GM12892 (cell line): Measurements from ENCODE around the gene CRYBG1.
"Not testable (repeated sequence)": the region's sequence is repeated elsewhere in the genome, so short reads cannot be mapped to it uniquely, and the experiment has no call there.

Source experiments
- DNase-seq: peaks from one replicate; pipeline ENCODE4 v3.0.0; 2011; ENCODE audit not compliant: insufficient read length
- FAIRE-seq: peaks from 2 replicates; lab custom pipeline; 2011; peaks lifted over from hg19 to GRCh38; lab: Jason Lieb, UNC
- POLR2A ChIP-seq: IDR thresholded peaks from 2 replicates; pipeline ENCODE4 v1.6.1; 2011; ENCODE audit warnings: low read depth, low read length, control low read depth
- POLR2AphosphoS5 ChIP-seq: IDR thresholded peaks from 2 replicates; pipeline ENCODE4 v1.6.1; 2011; ENCODE audit warnings: low read depth, low read length, control low read depth
- TAF1 ChIP-seq: IDR thresholded peaks from 2 replicates; pipeline ENCODE4 v1.6.1; 2011; ENCODE audit warnings: low read depth, mild to moderate bottlenecking, control low read depth, low read length, borderline replicate concordance

CRYBG1 gene

DNA sequence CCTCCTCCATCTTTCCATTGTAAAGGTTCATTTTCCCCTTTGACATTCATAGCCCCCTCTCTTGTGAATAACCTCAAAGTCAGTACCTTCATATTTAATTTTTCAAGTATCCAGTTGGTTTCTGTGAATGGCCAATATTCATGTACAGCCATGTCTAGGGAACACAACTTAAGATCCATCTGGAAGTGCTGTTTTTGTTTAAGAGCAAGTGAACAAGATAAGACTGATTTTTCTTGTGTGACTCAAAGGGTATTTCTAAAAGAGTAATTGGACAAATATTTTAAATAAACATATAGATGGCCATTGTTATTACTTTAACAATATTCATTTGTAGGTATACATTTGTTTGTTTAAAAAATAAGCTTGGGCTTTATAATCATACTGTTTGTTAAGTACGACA lies 175.8 kb downstream of the CRYBG1 start:
- FAIRE-seq, result no peak
- TF ChIP-seq TAF1, result no peak
- TF ChIP-seq POLR2A, result no peak
- no peak for TF ChIP-seq POLR2AphosphoS5
- DNase-seq, result no peak

DNA sequence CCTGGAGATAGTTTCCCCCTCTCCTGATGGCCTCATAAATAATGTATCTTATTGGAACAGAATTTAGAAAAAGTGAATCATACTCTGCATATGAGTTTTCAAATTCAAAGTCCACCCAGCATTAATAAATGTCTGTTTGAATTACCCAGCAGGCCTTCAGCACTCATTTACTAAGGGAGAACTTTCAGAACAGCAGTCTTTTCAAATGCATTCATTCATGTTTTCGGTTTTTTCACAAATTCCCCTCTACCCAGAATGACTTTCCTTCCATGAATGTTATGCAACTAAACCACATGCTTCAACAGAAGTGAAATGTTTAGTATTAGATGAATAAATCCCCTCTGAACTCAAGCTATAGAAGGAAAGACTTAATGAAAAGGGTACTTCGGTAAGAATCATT lies 176.3 kb downstream of the CRYBG1 start:
- no peak for DNase-seq
- FAIRE-seq, result no peak
- no peak for TF ChIP-seq POLR2A
- no peak for TF ChIP-seq POLR2AphosphoS5
- TF ChIP-seq TAF1, result no peak

DNA sequence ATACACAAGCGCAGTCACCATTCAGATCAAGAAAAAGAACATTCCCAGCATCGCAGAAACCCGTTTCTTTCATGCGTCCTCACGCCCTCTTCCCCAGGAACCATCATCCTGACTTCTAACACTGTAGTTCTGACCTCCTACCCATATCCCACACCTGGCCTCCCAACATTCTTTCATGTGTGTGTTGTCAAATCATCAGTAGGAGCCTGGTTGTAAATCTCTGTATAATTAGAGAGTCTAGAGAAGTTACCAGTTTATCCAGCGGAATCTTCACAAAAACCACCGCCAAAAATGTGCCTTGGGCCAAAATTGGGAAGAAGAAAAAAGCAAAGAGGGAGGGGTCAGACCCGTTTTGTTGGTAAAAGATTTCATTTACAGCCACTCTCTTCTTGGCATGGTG lies 177.1 kb downstream of the CRYBG1 start:
- TF ChIP-seq POLR2A (no peak), TAF1 (no peak), POLR2AphosphoS5 (no peak)
- DNase-seq (no peak), FAIRE-seq (no peak)

DNA sequence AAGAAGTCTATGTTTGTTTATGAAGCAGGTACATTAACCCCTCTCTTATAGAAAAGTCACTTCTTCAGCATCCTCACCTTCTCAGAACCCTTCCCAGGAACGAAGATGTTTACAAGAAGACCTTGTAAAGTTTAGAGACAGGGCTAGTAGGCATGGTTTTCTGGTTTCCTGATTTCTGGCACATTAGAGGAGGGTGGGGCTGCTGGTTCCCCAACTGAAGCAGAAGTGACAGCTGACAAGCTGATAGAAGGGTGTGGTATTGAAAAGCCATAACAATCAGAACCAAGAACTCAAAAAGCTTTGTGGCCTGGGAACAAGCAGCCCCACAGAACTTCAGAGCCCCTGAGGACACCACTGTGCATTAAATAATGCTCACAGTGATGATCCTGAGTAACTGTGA lies 177.6 kb downstream of the CRYBG1 start:
- DNase-seq (no peak), FAIRE-seq (no peak)
- peak; percentile 15; the same call in 1 of the 2 replicates for TF ChIP-seq POLR2A
- TF ChIP-seq POLR2AphosphoS5, result no peak

DNA sequence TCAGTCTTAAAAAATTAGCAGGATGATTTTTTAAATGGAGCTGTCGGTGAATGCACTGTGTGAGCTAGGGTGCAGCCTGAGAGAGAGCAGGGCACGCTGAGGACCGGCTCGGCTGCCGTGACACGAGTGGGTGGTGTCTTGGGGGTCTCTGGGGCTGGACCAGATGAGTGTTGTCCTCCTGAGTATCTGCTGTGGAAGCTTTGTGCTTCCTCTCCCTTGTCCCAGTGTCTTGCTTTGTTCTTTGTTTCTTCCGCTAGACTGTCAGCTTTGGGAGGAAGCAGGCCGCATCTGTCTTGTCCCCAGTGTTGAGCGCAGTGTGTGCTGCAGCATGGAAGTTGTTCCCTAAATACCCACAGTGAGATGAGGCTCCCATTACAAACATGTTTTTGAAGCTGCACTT lies 179.4 kb downstream of the CRYBG1 start:
- FAIRE-seq (no peak), DNase-seq (no peak)
- no peak for TF ChIP-seq TAF1
- no peak for TF ChIP-seq POLR2AphosphoS5
- TF ChIP-seq POLR2A, result no peak

DNA sequence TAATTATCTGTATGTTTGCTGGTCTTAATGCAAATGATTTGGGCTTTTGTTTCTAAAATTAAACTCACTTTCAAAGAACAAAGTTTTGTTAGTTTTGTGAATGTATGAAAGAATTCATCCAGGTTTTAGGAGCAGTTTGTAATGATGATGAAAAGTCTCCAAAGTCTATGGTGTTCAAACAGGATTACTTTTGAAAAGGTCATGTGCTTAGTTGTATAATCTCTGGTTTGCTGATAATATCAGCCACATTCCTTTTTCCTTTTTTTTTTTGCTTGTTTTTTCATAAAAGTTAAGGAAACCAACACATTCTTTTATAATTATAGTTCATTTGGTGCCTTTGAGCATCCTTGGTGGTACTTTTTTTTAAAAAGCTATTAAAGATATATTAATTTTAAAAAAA lies 179.9 kb downstream of the CRYBG1 start:
- TF ChIP-seq POLR2A (no peak), POLR2AphosphoS5 (no peak), TAF1 (no peak)
- FAIRE-seq (no peak), DNase-seq (no peak)

DNA sequence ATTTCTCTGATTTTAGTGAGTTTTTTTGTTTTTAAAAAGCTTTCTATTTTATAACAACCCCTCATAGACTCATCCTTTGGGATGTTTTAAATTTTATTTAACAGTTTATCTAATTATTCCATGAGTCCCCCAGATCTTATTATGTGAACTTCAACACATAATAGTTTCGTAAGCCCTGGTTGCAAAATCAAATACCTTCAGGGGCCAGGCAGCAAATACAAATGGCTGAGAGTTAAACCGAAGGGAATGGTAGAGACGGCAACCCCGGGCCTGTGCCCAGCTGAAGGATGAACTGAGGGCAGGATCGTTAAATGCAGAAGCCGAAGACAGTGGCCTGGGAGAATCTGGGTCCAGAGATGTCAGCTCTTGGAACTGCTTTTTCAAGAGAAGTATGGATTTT lies 180.4 kb downstream of the CRYBG1 start:
- TF ChIP-seq TAF1 (no peak), POLR2A (no peak), POLR2AphosphoS5 (no peak)
- no peak for FAIRE-seq
- no peak for DNase-seq

DNA sequence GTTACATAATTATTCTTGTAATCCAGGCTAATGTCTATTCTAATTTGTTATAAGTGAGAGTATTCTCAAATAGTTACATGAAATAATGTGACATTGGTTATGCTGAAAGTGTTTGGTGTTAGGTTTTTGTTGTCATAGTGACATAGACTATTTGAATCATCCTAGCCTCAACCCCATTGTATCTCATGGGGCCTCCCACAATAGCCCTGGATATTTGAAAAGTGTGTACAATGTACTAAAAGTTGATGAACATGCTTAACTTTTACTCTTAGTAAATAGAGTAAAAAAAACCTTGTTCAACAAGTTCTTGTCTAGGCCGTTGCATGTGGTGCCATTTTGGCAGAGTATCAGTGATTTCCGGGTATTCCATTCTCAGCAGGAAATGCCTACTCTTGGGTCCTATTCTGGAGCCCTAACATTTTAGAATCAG lies 185.8 kb downstream of the CRYBG1 start:
- no peak for FAIRE-seq
- TF ChIP-seq POLR2AphosphoS5 (no peak), POLR2A (no peak), TAF1 (no peak)
- DNase-seq, result no peak

DNA sequence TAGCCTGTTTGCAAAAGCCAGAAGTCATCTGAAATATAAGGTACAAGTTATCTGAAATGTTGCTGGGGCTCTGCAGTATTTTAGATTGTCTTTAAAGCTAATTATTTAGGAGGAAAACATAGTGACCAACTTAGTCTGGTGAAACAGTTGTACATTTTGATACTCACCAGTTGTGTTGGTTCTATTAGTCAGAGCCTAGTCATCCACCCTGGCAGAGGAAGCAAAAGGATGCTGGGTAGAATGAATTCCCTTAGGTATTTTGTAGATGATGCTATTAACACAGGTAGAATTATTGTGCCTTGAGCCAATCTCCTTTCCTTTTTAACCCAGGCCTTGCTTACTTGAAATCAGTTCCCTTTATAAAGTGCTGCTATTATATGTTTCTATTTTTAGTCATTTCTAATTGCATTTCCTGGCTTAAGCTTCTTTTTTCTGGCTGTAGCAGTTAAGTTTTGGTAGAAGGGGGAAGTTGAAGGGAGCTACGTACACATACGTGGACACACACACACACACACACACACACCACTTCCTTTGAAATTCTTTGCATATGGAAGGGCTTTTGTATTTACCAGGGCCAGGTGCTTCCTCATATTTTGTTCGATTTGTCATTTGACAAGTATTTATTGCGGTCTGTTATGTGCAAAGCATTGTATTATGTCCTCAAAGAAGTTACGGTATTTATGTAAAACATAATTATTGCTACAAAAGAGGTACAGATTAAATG lies 186.3 kb downstream of the CRYBG1 start:
- FAIRE-seq (no peak), DNase-seq (no peak)
- TF ChIP-seq POLR2A, result no peak
- TF ChIP-seq TAF1, result no peak
- no peak for TF ChIP-seq POLR2AphosphoS5

DNA sequence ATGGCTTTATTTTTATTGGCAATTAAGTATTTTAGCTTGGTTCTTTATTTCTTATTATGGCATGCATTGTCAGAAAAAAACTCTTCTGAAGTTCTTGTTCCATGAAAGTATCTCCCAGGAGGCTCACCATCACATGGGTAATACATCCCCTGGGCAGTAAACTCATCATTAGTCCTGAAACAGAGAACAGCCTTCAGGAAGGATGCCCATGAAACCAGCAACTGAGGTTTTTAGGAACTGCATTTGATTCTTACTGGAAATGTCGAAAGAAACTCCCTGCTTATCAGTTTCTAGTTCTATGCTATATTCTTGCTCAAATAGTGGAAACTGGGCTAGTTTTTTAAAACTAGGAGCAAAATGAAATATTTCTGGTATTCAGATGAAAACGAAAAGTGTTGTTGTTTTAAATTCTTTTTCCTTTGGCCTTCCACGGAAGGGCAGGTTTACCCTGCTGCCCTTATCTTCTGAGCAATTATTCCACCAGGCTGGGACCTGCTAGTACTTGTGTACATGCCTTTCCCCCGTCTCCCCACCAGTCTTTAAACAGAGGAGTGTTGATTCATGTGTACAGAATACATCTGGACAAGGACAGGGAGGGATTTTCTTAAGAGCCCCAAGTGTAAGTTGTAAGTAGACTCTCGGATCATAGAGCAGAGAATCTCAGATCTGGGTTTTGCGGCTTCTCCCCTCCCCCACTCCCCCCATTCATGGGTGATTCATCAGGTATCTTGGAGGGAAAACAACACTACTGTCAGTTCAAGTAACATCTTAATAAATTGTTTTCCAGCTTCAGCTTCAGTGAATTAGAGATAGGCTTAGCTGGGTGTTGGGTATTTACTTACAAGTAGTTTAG lies 187.3 kb downstream of the CRYBG1 start:
- FAIRE-seq (no peak), DNase-seq (no peak)
- TF ChIP-seq POLR2A, result peak; percentile 39; the same call in 1 of the 2 replicates
- 0 out of 2 replicates have a peak, but pooled peaks have one; percentile 22 for TF ChIP-seq POLR2AphosphoS5
- no peak for TF ChIP-seq TAF1

DNA sequence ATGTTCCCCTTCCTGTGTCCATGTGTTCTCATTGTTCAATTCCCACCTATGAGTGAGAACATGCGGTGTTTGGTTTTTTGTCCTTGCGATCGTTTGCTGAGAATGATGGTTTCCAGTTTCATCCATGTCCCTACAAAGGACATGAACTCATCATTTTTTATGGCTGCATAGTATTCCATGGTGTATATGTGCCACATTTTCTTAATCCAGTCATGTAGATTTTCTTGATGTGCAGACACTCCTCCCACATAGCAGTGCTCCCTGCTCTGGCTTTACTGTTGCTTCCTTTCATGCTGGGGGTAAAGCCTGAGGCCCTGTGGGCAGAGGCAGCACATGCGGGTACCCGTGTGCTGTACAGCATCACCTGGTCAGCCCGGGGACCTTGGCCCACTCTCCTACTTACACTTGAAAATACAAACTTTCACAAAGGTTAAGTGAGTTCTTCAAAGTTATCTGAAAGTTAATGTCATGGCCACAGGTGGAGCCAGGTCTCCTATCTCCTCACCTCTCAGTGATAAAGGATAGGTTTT lies 188.5 kb downstream of the CRYBG1 start:
- not testable (repeated sequence) for DNase-seq, FAIRE-seq

DNA sequence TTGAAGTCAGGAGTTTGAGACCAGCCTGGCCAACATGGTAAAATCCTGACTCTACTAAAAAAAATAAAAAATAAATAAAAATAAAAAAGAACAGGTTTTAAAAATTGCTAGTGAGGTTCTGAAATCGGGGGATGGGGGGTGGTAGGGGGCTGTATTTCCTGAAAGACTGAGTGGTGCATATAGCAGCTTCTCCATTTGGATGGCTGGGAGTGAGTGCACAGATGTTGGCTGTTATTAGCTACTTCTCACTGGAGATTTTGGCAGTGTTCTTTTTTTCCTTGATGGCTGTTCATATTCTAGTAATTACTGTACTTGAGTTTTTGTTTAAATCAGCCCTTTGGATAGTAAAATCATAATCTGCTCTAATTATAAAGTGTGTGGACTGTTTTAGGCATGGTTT lies 189.0 kb downstream of the CRYBG1 start:
- TF ChIP-seq POLR2A (no peak; the same call in 1 of the 2 replicates), TAF1 (no peak), POLR2AphosphoS5 (peak; percentile 50; the same call in 1 of the 2 replicates)
- DNase-seq, result no peak
- FAIRE-seq, result no peak
